GM18502 (cell line): ENCODE results near the gene CRKL.
"Not testable (repeated sequence)": the region's sequence is repeated elsewhere in the genome, so short reads cannot be mapped to it uniquely, and the experiment has no call there.

Source experiments
- ATAC-seq: cut with Tn5 transposase; IDR thresholded peaks from one replicate; pipeline ENCODE4 v1.9.1; 2021; ENCODE audit warnings: mild to moderate bottlenecking; ENCODE audit not compliant: unreplicated experiment, poor library complexity

CRKL gene

DNA sequence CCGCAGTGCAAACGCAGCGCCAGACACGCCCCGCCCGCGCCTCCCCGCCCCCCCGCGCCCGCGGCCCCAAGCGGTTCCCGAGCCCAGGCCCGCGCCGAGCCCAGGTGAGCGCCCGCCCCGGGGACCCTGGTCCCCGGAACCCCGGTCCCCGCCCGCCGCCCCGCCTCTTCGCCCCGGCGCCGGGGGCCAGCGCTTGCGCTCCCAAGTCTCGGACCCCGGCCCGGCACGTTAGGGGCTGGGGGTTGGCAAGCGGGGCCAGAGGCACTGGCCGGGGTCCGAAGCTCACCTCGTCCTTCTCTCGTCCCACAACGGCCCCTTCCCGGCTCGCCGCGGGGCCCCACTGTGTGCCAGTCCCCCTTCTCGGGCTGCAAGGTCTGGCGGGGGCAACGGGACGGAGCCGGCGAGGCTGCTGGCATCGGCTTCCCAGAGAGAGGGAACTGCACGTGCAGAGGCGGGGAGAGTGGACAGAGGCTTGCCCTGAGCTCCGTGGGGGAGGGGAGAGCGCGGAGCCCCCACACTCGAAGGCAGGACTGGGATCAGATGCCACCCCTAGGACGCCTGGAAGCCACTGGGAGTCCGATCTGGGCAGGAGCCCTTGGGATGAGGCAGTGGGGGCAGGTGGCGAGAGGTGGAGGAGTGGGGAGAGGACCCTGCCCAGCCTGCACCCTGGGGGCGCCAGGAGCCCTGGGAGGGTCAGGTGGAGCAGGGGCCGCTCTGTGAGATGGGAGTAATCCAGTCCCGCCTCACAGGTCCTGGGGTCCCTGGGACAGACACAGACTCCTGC is 48.1 kb downstream of the CRKL start:
- no peak for ATAC-seq

- ATAC-seq: no peak
Measured at GRCh38 chr22:20965888-20966855, 49.0 kb downstream of the CRKL start.

DNA sequence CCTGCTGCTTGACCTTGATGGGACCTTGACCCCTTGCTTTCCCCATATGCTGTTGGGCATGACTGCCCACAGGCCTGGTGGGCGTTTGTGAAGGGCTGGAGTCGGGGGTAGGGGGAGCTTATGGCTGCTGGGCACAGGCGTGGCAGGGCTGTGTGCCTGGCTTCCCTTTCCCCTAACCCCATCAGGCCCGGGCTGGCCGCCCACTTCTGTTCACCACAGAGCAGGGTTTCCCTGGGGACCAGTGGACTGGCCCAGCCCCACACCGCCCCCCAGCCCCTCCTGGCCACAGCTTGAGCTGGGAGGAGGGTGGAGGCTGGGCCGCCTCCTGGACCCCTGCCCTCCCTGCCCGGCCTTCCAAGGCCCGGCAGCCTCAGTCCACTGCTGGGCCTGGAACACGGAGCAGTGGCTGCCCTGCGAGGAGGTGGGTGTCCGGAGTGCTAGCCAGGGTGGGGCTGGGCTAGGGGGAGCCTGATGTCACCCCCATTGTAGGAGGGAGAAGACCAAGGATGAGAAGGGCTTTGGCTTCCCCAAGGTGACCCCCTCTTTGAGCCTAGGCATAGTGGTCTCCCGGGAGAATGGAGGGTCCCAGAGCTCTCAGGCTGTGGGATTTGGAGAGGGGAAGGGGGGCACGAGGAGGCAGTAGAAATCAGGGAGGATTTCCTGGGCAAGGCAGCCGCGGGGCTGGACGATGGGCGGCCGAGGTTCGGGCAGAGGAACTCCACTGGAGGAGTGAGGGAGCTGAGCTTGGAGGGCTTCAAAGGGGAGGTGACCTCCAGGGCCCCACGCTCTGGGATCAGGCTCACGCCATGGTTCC is 49.9 kb downstream of the CRKL start, which contains the start of gene AIFM3:
Gene AIFM3, plus strand, starts transcription at position 373 of the 814 bp plus-strand sequence. CDS start 690 bp downstream, outside the sequence.
- ATAC-seq: no peak

- no peak for ATAC-seq
Measured at GRCh38 chr22:20967697-20968211, 50.5 kb downstream of the CRKL start.

DNA sequence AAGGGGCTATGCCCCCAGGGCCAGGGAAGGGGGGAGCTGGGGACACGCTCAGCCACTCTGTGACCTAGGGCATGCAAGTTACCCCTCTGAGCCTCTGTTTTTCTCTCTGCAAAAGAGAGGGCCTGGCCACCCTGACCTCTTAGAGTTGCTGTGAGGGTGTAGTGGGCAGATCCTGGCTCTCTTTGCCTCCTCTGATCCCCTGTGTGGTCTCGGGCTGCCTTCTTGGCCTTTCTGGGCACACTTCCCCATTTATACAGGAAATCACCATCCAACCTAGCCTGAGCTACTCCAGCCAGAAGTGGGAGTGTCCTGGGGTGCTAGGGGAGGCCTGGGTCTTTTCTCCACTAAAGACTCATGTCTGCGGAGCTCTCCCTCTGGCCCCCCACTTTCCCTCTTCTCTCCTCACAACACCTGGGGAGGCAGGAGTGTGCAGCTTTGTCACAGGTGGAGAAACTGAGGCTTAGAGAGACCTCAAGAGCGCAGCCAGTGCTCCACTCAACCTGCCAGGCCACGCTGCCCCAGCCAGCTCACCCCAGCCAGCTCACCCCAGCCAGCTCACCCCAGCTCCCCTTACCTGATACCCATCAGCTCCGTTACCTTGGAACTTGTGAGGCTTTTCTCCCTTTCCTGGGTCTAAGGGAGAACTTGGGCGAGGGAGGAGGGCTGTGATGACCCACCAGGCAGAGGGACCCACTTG is 51.2 kb downstream of the CRKL start:
- ATAC-seq: no peak

DNA sequence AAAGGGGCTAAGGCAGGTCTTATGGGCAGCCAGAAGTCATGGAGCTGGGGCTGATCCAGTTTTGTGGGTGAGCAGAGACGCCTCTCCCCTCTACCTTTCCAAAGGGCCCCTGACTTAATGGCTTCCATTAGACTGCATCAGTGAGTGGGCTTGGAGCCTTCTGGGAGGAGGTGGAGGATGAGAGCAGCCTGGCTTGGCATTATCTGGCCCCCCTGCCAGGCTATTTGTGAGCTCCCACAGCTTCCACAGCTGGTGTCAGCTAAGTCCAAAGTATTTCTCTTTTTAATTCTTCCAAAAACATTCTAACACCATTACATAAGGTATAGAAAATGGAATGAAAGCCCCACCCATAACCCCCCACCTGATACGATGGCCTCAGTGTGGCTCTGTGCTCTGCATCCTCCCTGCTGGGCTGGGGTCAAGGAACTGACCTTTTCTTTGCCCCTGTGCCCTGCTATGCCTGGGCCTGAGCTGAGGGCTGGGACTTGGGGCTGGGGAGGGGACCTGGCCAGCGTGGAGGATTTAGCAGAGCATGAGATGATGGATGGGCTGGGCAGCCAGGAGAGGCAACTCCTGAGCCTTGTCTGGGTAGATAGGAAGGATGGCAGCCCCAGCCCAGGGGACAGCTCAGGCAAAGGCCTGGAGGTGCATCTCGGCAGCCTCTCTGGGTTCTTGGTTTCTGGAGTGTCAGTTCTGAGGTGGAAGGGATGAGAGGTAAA is 53.9 kb downstream of the CRKL start:
- ATAC-seq: no peak

GRCh38 chr22:20972014-20972694 is 54.9 kb downstream of the CRKL start:
- ATAC-seq: not testable (repeated sequence)

DNA sequence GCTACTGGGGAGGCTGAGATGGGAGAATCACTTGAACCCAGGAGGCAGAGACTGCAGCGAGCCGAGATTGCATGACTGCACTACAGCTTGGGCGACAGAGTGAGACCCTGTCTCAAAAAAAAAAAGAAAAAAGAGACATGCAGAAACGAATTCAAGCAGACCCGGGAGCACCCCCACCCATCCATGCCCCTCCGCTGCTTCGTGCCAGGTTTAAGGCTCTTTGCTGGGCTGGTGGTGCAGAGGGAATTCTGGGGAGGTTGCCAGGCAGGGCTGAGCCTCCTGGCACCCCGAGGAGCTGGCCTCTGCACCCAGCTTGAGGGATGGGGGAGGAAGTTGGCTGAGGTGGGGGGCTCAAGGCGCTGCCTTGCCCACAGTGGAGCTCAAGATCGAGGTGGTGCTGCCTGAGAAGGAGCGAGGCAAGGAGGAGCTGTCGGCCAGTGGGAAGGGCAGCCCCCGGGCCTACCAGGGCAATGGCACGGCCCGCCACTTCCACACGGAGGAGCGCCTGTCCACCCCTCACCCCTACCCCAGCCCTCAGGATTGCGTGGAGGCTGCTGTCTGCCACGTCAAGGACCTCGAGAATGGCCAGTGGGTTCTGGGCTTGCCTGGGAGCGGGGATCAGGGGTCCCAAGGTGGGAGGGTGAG is 55.8 kb downstream of the CRKL start:
- no peak for ATAC-seq

GRCh38 chr22:20973634-20974286 is 56.6 kb downstream of the CRKL start:
- no peak for ATAC-seq

DNA sequence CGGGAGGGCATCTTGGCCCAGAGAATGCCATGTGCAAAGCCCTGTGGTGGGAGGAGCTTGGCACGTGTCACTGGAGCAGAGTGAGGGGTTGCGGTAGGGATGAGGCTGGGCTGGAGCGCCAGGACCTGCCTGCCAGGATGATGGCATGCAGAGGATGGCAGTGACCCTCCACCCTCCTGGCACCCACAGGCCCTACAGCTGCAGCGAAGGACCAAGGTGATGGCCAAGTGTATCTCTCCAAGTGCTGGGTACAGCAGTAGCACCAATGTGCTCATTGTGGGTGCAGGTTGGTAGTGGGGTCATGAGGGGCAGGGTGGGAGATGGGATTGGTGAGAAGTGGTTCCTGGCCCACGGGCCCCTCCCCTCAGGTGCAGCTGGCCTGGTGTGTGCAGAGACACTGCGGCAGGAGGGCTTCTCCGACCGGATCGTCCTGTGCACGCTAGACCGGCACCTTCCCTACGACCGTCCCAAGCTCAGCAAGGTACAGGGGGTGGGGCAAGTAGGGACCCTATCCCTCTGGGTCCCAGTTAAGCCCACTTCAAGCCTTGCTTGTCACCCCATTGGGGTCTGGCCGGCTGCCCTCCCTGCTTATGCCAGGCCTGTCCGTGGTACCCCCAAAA is 57.2 kb downstream of the CRKL start:
- ATAC-seq: no peak

- ATAC-seq: no peak
Measured at GRCh38 chr22:20975541-20976290, 58.5 kb downstream of the CRKL start.

GRCh38 chr22:20976291-20976877 is 59.2 kb downstream of the CRKL start:
- ATAC-seq: no peak

- no peak for ATAC-seq
Measured at GRCh38 chr22:20977019-20977418, 59.8 kb downstream of the CRKL start.

GRCh38 chr22:20977516-20978170 is 60.4 kb downstream of the CRKL start:
- no peak for ATAC-seq

- no peak for ATAC-seq
Measured at GRCh38 chr22:20978419-20978818, 61.2 kb downstream of the CRKL start.
